Muscle of leg (tissue), 11 donors: ENCODE data around the gene TMEM232. TPM values are rescaled to one million over a fixed set of nuclear protein-coding genes. Genes with fewer than 3 reads are reported as not detected.
"Not testable (repeated sequence)": the region's sequence is repeated elsewhere in the genome, so short reads cannot be mapped to it uniquely, and the experiment has no call there.

Source experiments
- DNase-seq: peaks from one replicate; pipeline ENCODE4 v3.0.0; 2013
- H3K27ac ChIP-seq: one replicate; pipeline ENCODE4 v1.5.1; 2013; ENCODE audit warnings: mild to moderate bottlenecking, low read length, control low read depth
- H3K27me3 ChIP-seq: one replicate; pipeline ENCODE4 v1.6.1; 2013; ENCODE audit warnings: low read length; ENCODE audit not compliant: control insufficient read depth, insufficient read depth
- H3K36me3 ChIP-seq: one replicate; pipeline ENCODE4 v1.6.1; 2013; ENCODE audit warnings: low read length; ENCODE audit not compliant: control insufficient read depth, insufficient read depth
- H3K4me1 ChIP-seq: one replicate; pipeline ENCODE4 v1.6.1; 2013; ENCODE audit warnings: low read length; ENCODE audit not compliant: control insufficient read depth, insufficient read depth
- H3K4me3 ChIP-seq: one replicate; pipeline ENCODE4 v1.5.1; 2013; ENCODE audit warnings: low read length, control low read depth
- H3K9me3 ChIP-seq: replicated peaks from 2 replicates; pipeline ENCODE4 v1.6.1; 2013; ENCODE audit warnings: low read depth, low read length; ENCODE audit not compliant: control insufficient read depth
- WGBS: methylation state at CpG from one replicate; pipeline ENCODE4 v1.1.5; 2013; ENCODE audit warnings: missing lambda C conversion rate; ENCODE audit not compliant: insufficient coverage; 5-methylcytosine and 5-hydroxymethylcytosine counted together
- polyA plus RNA-seq, 8 donors: library from polyadenylated mRNA; unstranded; fragments of 120-200 nt; gene quantifications; one replicate each; pipeline versions ENCODE4 v1.2.1 to v1.2.3, GENCODE V29; 2013; ENCODE audit warnings: inconsistent platforms in 1 of 8, low replicate concordance in 1 of 8; ENCODE audit not compliant: insufficient read length in 8 of 8, insufficient read depth in 1 of 8
- total RNA-seq: library from RNA; stranded (reverse); fragments of 120-200 nt; gene quantifications from one replicate; pipeline ENCODE4 v1.2.4, GENCODE V29; 2013

TMEM232 gene
- total and polyA plus RNA-seq, 9 donors: 0.51 to 2.7 (median 1.1) TPM

DNA sequence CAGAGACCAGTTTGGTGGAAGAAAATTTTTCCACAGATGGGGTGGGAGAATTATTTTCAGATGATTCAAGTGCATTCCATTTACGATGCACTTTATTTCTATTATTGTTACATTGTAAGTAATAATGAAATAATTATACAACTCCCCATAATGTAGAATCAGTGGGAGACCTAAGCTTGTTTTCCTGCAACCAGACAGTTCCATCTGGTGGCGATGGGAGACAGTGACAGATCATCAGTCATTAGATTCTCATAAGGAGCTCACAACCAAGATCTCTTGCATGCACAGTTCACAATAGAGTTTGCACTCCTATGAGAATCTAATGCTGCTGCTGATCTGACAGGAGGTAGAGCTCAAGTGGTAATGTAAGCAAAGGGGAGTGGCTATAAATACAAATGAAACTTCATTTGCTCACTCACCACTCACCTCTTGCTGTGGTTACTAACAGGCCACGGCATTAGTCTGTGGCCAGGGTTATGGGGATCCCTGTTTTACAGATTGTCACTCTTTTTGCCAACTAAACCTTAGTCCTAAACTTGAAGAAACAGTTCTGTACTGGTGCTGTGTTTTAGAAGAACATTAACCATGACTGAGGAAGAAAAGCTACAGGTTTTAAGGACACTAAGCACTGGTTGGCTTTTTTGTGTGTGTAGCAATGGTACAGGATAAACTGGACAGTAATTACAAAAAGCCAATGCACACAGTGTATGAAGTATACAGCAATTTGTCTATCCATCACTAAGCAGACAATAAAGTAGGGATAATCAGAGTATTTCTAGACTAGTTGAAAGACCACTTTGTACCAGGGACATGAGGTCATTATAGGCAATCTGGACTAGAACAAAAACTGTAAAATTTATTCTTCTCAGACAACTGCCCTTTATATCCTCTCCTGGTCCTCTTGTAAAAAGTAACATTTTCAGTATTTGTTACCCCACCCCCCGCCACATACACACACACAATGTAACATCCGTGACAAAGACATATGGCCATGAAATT is 9.9 kb downstream of the TMEM232 start:
- H3K27me3 ChIP-seq: no peaks in the 10 kb centered on the region
- WGBS: no CpG with 5 or more reads among the region's 5 CpGs
- H3K4me3 ChIP-seq: no peak overlapping the region
- H3K9me3 ChIP-seq: no peaks in the 10 kb centered on the region
- H3K4me1 ChIP-seq: no peaks in the 10 kb centered on the region
- no peaks in the 10 kb centered on the region for H3K36me3 ChIP-seq
- no peak overlapping the region for H3K27ac ChIP-seq
- no peak for DNase-seq

DNA sequence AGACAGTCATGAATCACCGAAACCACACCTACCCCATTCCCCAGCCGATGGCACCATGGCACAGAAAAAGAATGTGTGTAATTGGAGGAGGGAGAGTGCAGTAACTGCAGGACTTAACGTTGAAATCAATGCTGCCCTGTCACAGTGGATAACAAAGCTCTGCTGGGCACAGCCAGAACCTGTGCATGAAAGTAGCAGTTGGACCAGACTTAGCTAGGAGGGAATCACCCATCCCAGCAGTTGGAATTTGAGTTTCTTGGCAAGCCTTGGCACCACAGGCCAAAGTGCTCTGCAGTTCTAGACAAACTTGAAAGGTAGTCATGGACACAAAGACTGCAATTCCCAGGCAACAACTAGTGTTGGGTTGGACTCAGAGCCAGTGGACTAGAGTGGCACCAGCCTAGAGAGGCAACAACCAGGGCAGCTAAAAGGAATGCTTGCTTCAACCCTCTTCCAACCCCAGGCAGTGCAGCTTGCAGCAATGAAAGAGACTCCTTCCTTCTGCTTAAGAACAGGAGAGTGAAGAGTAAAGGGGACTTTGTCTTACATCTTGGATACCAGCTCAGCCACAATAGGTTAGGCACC is 19.1 kb downstream of the TMEM232 start:
- no peaks in the 10 kb centered on the region for H3K4me1 ChIP-seq
- no peaks in the 10 kb centered on the region for H3K9me3 ChIP-seq
- H3K27me3 ChIP-seq: no peaks in the 10 kb centered on the region
- WGBS: 46% methylated on average over 1 of the region's 3 CpGs
- no peak overlapping the region for H3K27ac ChIP-seq
- no peaks in the 10 kb centered on the region for H3K36me3 ChIP-seq
- DNase-seq: no peak
- no peak overlapping the region for H3K4me3 ChIP-seq

DNA sequence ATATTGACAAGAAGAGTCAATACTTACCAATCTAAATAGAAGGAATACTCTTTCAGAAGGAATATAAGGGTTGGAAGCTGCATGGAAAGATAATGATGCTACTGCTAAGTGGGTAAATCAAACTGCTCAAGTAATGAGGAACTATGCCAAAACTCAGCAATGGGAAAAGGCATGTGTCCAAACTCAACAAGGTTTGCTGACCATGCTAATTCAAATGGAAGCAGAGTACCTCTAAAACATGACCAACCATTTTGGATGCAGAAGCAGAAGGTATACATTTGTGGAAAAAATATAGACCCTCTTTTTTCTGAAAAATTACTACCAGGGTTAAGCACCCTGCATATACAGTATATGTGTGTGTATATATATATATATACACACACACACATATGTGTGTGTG is 21.1 kb downstream of the TMEM232 start:
- H3K36me3 ChIP-seq: no peaks in the 10 kb centered on the region
- H3K27ac ChIP-seq: no peak overlapping the region
- no peaks in the 10 kb centered on the region for H3K9me3 ChIP-seq
- H3K4me1 ChIP-seq: no peaks in the 10 kb centered on the region
- no peaks in the 10 kb centered on the region for H3K27me3 ChIP-seq
- DNase-seq: no peak
- no peak overlapping the region for H3K4me3 ChIP-seq

DNA sequence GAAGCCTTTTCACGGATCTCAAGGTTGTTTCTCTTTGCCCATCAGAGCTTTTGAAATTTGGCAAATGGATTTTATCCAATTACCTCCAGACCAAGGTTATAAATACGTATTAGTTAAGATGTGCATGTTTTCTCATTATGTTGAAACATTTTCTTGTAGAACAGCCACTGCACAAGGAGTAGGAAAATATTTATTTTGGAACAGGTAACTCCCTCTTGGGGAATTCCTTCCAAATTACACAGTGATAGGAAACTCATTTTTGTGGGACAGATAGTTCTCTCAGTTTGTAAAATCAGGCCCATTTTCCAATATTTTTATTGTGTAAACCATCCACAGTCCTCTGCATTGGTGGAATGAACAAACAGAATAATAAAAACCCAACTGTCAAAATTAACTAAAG is 23.0 kb downstream of the TMEM232 start:
- no peaks in the 10 kb centered on the region for H3K27me3 ChIP-seq
- H3K4me1 ChIP-seq: no peaks in the 10 kb centered on the region
- no CpG with 5 or more reads among the region's 2 CpGs for WGBS
- H3K27ac ChIP-seq: no peak overlapping the region
- H3K9me3 ChIP-seq: no peaks in the 10 kb centered on the region
- no peak overlapping the region for H3K4me3 ChIP-seq
- no peaks in the 10 kb centered on the region for H3K36me3 ChIP-seq
- DNase-seq: no peak

DNA sequence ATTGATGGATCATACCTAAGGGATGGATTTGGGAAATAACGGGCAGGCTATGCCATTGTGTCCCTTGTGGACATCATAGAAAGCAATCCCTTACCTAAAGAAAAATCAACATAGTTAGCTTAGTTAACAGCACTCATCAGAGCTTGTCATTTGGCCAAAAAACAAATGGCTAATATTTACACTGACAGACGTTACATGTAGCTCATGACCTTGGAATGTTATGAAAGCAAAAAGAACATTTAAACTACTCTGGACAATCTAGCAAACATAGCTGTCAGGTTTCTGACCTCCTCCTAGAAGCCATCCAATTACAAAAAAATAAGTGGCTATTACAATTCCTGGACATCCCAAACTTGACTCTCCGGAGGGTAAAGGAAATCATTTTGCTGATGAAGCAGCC is 23.8 kb downstream of the TMEM232 start:
- no peaks in the 10 kb centered on the region for H3K27me3 ChIP-seq
- WGBS: no CpG with 5 or more reads among the region's 3 CpGs
- no peak for DNase-seq
- no peaks in the 10 kb centered on the region for H3K4me1 ChIP-seq
- H3K27ac ChIP-seq: no peak overlapping the region
- no peaks in the 10 kb centered on the region for H3K9me3 ChIP-seq
- H3K4me3 ChIP-seq: no peak overlapping the region
- H3K36me3 ChIP-seq: no peaks in the 10 kb centered on the region

DNA sequence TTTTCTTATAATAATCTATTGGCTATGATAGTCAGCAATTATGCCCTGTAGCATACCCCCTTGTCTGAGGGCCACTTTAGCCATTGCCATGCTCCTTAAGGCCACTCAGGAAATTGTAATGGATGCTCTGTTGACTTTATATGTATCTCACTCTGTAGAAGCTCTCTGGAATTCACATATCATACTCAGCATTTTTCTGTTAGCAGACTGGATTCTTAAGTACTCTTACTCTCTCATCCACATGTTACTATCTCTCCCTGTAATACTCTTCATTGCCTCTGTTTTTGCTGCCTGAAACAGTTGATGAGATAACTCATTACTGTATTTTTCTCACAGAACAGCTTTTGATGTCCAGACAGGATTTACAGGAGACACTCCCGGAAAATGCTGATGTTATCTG is 24.2 kb downstream of the TMEM232 start:
- Histone ChIP-seq H3K27ac (no peak overlapping the region), H3K36me3 (no peaks in the 10 kb centered on the region), H3K9me3 (no peaks in the 10 kb centered on the region), H3K4me3 (no peak overlapping the region), H3K27me3 (no peaks in the 10 kb centered on the region), H3K4me1 (no peaks in the 10 kb centered on the region)
- no peak for DNase-seq
- WGBS: no CpG with 5 or more reads among the region's 1 CpG

DNA sequence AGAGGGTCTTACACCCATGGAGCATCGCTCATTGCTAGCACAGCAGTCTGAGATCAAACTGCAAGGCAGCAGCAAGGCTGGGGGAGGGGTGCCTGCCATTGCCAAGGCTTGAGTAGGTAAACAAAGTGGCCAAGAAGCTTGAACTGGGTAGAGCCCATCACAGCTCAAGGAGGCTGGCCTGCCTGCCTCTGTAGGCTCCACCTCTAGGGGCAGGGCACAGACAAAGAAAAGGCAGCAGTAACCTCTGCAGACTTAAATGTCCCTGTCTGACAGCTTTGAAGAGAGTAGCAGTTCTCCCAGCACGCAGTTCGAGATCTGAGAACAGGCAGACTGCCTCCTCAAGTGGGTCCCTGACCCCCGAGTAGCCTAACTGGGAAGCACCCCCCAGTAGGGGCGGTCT is 33.8 kb downstream of the TMEM232 start:
- H3K4me1 ChIP-seq, H3K27me3 ChIP-seq, H3K27ac ChIP-seq, H3K4me3 ChIP-seq, H3K9me3 ChIP-seq, H3K36me3 ChIP-seq, DNase-seq: not testable (repeated sequence)
- 78% methylated on average over 4 of the region's 5 CpGs for WGBS

DNA sequence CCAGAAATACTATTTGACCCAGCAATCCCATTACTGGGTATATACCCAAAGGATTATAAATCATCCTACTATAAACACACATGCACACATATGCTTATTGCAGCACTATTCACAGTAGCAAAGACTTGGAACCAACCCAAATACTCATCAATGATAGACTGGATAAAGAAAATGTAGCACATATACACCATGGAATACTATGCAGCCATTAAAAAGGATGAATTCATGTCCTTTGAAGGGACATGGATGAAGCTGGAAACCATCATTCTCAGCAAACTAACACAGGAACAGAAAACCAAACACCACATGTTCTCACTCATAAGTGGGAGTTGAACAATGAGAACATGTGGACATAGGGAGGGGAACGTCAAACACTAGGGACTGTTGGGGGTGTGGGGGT is 35.9 kb downstream of the TMEM232 start:
- whole genome bisulfite sequencing: no CpG with 5 or more reads among the region's 1 CpG
- H3K27me3 ChIP-seq, H3K4me1 ChIP-seq, H3K36me3 ChIP-seq, H3K27ac ChIP-seq, DNase-seq, H3K9me3 ChIP-seq, H3K4me3 ChIP-seq: not testable (repeated sequence)

DNA sequence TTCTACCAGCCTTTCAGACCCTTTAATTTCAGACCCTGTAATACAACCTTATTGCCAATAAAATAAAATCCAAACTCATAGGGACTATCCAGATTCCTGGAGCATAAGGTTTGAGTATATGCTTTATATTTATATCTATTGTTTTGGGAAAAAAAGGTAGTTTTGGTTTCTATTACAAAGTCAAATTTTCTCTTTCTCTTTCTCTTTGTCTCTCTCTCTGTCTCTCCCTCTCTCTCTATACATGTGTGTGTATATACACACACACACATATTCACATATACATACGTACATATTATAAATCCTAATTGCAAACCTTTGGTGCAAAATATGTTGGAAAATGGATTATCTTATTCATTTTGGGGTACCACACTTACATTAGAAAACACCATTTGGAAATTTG is 39.0 kb downstream of the TMEM232 start:
- Histone ChIP-seq H3K4me3 (no peak overlapping the region), H3K27me3 (no peaks in the 10 kb centered on the region), H3K36me3 (no peaks in the 10 kb centered on the region), H3K4me1 (no peaks in the 10 kb centered on the region), H3K9me3 (no peaks in the 10 kb centered on the region), H3K27ac (no peak overlapping the region)
- WGBS: no CpG with 5 or more reads among the region's 1 CpG
- DNase-seq: no peak

DNA sequence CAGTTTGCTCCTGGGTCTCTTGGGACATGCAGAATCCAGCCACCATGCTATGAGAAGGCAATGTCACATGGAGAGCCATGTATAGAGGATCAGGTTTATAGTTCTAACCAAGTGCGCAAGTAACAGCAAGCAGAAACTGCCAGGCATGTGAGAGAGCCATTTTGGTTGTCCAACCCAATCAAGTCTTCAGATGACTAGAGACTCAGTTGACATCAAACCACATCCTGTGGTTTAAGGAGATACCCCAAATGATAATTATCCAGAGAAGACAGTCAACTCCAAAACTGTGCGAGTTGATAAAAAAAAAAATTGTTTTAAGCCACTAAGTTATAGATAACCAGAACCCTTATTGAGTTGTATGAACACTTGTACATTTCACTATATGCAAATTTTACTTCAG is 40.2 kb downstream of the TMEM232 start:
- no peaks in the 10 kb centered on the region for H3K9me3 ChIP-seq
- H3K27me3 ChIP-seq: no peaks in the 10 kb centered on the region
- H3K4me1 ChIP-seq: no peaks in the 10 kb centered on the region
- H3K4me3 ChIP-seq: no peak overlapping the region
- no peak for DNase-seq
- WGBS: no CpG with 5 or more reads among the region's 2 CpGs
- no peaks in the 10 kb centered on the region for H3K36me3 ChIP-seq
- H3K27ac ChIP-seq: no peak overlapping the region
